HG02884 (cell line): Measurements from ENCODE around the gene GLTP.
"Not testable (repeated sequence)": the region's sequence is repeated elsewhere in the genome, so short reads cannot be mapped to it uniquely, and the experiment has no call there.

Experiments used
- ATAC-seq: cut with Tn5 transposase; IDR thresholded peaks from one replicate; pipeline ENCODE4 v1.9.1; 2021; ENCODE audit warnings: mild to moderate bottlenecking, moderate library complexity; ENCODE audit not compliant: unreplicated experiment

GLTP gene

GRCh38 chr12:109905301-109905700 is 25.0 kb upstream of the GLTP start:
- no peak for ATAC-seq

- no peak for ATAC-seq
Measured at GRCh38 chr12:109902891-109903418, 22.6 kb upstream of the GLTP start.

GRCh38 chr12:109900752-109901580 is 20.6 kb upstream of the GLTP start:
- no peak for ATAC-seq

GRCh38 chr12:109899783-109900751 is 19.7 kb upstream of the GLTP start, which contains the start of gene TCHP:
Gene TCHP, plus strand, starts transcription at chr12:109900274. Its CDS starts 2,753 bp downstream, at chr12:109903027.
- ATAC-seq = peak; percentile 57

GRCh38 chr12:109899345-109899744 is 19.0 kb upstream of the GLTP start:
- not testable (repeated sequence) for ATAC-seq

- ATAC-seq = no peak
Measured at GRCh38 chr12:109897029-109897428, 16.7 kb upstream of the GLTP start.

GRCh38 chr12:109896188-109896587 is 15.8 kb upstream of the GLTP start:
- no peak for ATAC-seq

GRCh38 chr12:109894939-109895338 is 14.6 kb upstream of the GLTP start:
- ATAC-seq = no peak

GRCh38 chr12:109893261-109893995 is 13.1 kb upstream of the GLTP start:
- no peak for ATAC-seq

GRCh38 chr12:109892748-109893147 is 12.4 kb upstream of the GLTP start:
- no peak for ATAC-seq

- no peak for ATAC-seq
Measured at GRCh38 chr12:109892165-109892715, 11.9 kb upstream of the GLTP start.

GRCh38 chr12:109891731-109892130 is 11.4 kb upstream of the GLTP start:
- not testable (repeated sequence) for ATAC-seq

GRCh38 chr12:109890620-109891170 is 10.4 kb upstream of the GLTP start:
- no peak for ATAC-seq

- no peak for ATAC-seq
Measured at GRCh38 chr12:109888179-109889020, 8.1 kb upstream of the GLTP start.

GRCh38 chr12:109885616-109886015 is 5.3 kb upstream of the GLTP start:
- ATAC-seq = no peak

GRCh38 chr12:109883461-109883860 is 3.1 kb upstream of the GLTP start:
- no peak for ATAC-seq

- ATAC-seq = no peak
Measured at GRCh38 chr12:109881752-109882151, 1.4 kb upstream of the GLTP start.

GRCh38 chr12:109880938-109881337 is 597 bp upstream of the GLTP start:
- no peak for ATAC-seq
